ENCODE data around the gene NGB.

- TF ChIP-seq EP300 (IDR thresholded peaks at IDR 0.05) = no peak
- no peak for TF ChIP-seq CTCF (IDR thresholded peaks at IDR 0.05)
Measured at GRCh38 chr14:77313371-77313770, 42.4 kb upstream of the NGB start.

Measured in esophagus muscularis mucosa (tissue), 3 donors.